Measurements from ENCODE around the gene TFG.

DNA sequence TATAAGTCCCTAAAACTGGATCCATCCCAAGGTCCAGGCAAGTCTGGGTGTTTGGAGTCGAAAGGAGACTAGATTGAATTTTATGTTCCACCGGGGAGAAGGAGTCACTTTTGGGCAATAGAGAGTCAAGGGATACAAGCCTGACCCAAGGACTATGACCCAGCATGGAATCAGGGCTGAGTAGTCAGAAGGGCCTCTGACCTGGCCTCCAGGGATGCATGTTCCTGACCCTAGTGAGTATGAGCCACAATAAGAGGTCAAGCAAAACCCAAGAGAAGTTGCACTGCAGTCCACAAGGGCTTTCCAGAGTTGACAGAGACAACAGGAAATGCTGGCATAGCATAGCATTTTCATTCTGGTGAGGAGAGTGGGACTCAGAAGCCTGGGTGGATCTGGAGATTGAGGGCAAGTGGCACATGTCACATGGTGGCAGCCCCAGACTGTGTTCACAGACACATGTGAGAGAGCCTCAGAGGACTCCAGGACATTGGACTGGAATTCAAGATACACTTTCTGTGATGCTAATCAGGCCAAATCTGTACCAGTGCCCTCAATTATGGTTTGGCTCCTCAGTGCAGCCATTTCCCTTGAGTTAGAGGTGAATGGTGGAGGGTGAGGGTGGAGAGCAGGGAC lies 66.9 kb downstream of the TFG start:
- TF ChIP-seq POLR2A (IDR thresholded peaks at IDR 0.05; ENCODE audit: low read depth, low read length), result no peak
- TF ChIP-seq, protein P1, sequence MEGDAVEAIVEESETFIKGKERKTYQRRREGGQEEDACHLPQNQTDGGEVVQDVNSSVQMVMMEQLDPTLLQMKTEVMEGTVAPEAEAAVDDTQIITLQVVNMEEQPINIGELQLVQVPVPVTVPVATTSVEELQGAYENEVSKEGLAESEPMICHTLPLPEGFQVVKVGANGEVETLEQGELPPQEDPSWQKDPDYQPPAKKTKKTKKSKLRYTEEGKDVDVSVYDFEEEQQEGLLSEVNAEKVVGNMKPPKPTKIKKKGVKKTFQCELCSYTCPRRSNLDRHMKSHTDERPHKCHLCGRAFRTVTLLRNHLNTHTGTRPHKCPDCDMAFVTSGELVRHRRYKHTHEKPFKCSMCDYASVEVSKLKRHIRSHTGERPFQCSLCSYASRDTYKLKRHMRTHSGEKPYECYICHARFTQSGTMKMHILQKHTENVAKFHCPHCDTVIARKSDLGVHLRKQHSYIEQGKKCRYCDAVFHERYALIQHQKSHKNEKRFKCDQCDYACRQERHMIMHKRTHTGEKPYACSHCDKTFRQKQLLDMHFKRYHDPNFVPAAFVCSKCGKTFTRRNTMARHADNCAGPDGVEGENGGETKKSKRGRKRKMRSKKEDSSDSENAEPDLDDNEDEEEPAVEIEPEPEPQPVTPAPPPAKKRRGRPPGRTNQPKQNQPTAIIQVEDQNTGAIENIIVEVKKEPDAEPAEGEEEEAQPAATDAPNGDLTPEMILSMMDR (conservative IDR thresholded peaks at IDR 0.05; ENCODE audit: low read depth, low read length), result no peak
- no peak for TF ChIP-seq FOS (IDR thresholded peaks at IDR 0.05; ENCODE audit: low read depth, low read length)
- no peak for TF ChIP-seq RCOR1 (IDR thresholded peaks at IDR 0.05; ENCODE audit: insufficient replicate concordance, low read length)

Data from IMR-90 (cell line).